ENCODE data around the gene STK11IP. TPM values are rescaled to one million over a fixed set of nuclear protein-coding genes. Genes with fewer than 3 reads are reported as not detected.

The STK11IP gene
- total RNA-seq, 3 donors from 2014 or later: 11.2 to 16.7 (median 15.7) TPM

DNA sequence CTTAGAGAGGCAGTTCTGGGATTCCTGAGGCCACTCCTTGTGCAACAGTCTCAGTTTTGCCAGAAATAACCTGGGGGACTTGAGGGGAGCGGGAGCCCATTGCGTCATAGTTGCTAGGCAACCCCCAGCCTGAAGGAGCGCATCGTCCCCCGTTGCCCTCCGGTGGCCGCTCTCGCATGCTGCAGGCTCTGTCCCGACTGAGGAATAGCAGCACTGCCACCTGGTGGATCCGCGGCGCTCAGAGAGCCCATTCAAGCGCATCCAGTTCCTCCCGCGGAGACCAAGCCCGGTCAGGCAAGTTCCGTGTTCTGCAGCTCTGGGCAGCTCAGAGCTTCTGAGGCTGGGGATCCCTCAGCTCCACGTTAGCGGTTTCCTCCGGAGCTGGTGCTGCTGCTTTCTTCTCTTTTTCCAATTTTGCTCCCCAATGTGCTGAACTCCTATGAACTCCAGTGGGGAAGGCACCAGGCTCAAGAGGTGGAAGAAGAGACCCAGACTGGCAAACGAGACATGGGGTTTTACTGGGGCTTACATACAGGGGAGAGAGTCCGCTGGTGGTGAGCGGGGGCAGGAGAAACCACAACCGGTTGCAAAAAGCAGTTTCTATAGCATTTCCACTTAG, 44.9 kb downstream of the STK11IP start:
- no peaks in the 10 kb centered on the region for H3K27me3 ChIP-seq
- intact Hi-C loops (cut with DNase I; ENCODE audit: low total_unique reads): loop anchor here (2.0 kb wide), 1 partner anchor 98 kb away; the partner anchor contains the start of gene TMEM198
- TF ChIP-seq POLR2AphosphoS5 (IDR thresholded peaks at IDR 0.05) (peak; percentile 81 to 90 (median 89)), POLR2A (IDR thresholded peaks at IDR 0.05) (no peak)
- TF ChIP-seq, protein P1, sequence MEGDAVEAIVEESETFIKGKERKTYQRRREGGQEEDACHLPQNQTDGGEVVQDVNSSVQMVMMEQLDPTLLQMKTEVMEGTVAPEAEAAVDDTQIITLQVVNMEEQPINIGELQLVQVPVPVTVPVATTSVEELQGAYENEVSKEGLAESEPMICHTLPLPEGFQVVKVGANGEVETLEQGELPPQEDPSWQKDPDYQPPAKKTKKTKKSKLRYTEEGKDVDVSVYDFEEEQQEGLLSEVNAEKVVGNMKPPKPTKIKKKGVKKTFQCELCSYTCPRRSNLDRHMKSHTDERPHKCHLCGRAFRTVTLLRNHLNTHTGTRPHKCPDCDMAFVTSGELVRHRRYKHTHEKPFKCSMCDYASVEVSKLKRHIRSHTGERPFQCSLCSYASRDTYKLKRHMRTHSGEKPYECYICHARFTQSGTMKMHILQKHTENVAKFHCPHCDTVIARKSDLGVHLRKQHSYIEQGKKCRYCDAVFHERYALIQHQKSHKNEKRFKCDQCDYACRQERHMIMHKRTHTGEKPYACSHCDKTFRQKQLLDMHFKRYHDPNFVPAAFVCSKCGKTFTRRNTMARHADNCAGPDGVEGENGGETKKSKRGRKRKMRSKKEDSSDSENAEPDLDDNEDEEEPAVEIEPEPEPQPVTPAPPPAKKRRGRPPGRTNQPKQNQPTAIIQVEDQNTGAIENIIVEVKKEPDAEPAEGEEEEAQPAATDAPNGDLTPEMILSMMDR (IDR thresholded peaks at IDR 0.05): peak; percentile 98 to 100 (median 100)
- no peaks in the 10 kb centered on the region for H3K36me3 ChIP-seq
- peaks cover 0 to 3% of the 10 kb centered on the region in 2 donors for H3K4me1 ChIP-seq
- H3K9me3 ChIP-seq: no peaks in the 10 kb centered on the region
- H3K4me3 ChIP-seq: no peak overlapping the region
- H3K27ac ChIP-seq: peak overlapping the region; percentile 50 to 71
- peak; percentile 95 to 96 for DNase-seq (ENCODE audit: low spot score in 2 of 2)

DNA sequence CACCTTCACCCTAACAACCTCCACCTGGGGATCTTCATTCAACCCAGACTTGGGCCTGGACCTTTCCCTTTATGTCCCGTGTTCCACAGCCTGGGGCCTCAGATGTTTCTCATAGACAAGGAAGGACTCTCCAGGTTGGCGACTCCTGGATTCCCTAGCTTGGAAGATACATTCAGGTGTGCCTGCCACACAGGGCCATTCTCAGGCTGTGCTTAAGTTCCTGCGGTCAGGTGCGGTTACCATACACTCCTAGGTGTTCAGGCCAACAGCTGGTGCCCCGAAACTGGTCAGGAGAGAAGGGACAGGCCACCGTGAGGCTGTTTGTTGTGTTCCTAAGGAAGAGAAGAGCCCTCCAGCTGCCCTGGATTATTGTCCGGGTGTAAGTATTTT, 45.4 kb downstream of the STK11IP start:
- Histone ChIP-seq H3K36me3 (no peaks in the 10 kb centered on the region), H3K4me3 (no peak overlapping the region), H3K27me3 (no peaks in the 10 kb centered on the region), H3K9me3 (no peaks in the 10 kb centered on the region), H3K27ac (no peak overlapping the region), H3K4me1 (peaks cover 0 to 3% of the 10 kb centered on the region in 2 donors)
- intact Hi-C loops (cut with DNase I; ENCODE audit: low total_unique reads): loop anchor here (2.0 kb wide), 1 partner anchor 98 kb away; the partner anchor contains the start of gene TMEM198
- TF ChIP-seq POLR2AphosphoS5 (IDR thresholded peaks at IDR 0.05): no peak
- TF ChIP-seq POLR2A (IDR thresholded peaks at IDR 0.05): no peak
- TF ChIP-seq, protein P1 (IDR thresholded peaks at IDR 0.05): no peak
- DNase-seq (ENCODE audit: low spot score in 2 of 2): no peak

DNA sequence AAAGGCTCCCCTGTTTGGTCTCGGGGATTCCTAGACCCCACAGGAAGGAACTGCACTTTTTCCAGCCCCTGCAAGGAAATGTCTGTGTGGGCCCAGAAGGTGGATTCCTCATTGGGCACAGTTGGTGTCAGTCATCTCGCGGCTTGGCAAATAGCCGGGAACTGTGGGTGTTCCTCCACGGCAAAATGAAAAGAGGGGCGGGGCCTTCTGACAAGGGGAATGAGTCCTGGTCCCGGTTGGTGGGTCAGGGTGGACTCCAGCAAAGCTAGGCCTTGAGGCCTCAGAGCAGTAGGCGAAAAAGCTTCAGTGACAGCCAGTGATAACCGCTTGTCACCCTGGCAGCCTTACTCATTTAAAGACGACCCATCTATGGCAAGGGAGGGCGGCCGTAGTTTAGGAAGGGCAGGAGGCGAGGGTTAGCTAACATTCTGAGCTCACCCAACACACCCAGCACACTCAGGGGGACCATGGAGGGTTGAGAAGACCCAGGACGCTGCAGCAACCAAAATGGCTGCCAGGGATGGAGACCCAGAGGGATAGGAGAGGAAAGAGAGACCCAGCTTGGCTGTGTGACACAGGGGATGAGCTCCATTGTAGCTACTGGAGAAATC, 46.2 kb downstream of the STK11IP start:
- H3K27ac ChIP-seq: no peak overlapping the region
- no peak for TF ChIP-seq POLR2AphosphoS5 (IDR thresholded peaks at IDR 0.05)
- TF ChIP-seq, protein P1 (IDR thresholded peaks at IDR 0.05): no peak
- TF ChIP-seq POLR2A (IDR thresholded peaks at IDR 0.05): no peak
- no peaks in the 10 kb centered on the region for H3K36me3 ChIP-seq
- H3K27me3 ChIP-seq: no peaks in the 10 kb centered on the region
- DNase-seq (ENCODE audit: low spot score in 2 of 2): no peak
- no peaks in the 10 kb centered on the region for H3K9me3 ChIP-seq
- peaks cover 0 to 3% of the 10 kb centered on the region in 2 donors for H3K4me1 ChIP-seq
- H3K4me3 ChIP-seq: no peak overlapping the region
- intact Hi-C loops (cut with DNase I; ENCODE audit: low total_unique reads): loop anchor here (2.0 kb wide), 1 partner anchor 99 kb away; the partner anchor contains the start of gene TMEM198

DNA sequence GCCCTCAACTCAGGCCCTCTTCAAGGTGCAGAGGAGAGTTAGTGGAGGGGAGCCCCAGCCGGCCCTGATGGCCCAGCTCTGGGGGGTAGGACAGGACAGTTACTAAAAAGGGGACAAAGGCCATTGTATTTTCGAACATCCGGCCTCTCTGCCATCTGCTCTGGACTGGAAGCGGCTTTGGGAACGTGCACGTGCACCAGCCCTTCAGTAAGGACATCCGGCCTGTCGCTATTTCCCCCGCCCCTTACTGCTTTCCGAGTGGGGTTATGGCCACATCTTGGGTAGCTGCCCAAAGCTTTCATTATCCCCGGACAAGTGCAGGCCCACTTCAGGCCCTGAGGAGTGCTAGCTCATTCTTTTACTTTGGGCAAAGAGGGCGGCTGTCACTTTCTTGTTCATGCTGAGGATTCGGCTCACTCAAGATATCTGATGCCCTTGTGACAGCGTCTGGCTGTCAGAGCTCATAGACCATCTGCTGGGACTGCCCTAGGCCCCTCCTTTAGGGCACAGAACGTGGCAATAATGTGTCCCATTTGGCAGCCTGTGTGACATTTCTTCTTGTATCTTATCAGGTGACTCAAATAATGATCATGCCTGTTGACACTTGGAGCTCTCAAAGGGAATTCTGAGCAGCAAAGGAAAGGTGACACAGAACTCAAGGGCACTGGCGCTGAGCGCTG, 47.3 kb downstream of the STK11IP start:
- H3K36me3 ChIP-seq: no peaks in the 10 kb centered on the region
- H3K9me3 ChIP-seq: no peaks in the 10 kb centered on the region
- peak overlapping the region; percentile 33 to 68 for H3K27ac ChIP-seq
- intact Hi-C loops (cut with DNase I; ENCODE audit: low total_unique reads): no loop called here
- no peaks in the 10 kb centered on the region for H3K27me3 ChIP-seq
- peaks cover 0 to 3% of the 10 kb centered on the region in 2 donors for H3K4me1 ChIP-seq
- H3K4me3 ChIP-seq: no peak overlapping the region
- no peak for DNase-seq (ENCODE audit: low spot score in 2 of 2)
- TF ChIP-seq POLR2A (IDR thresholded peaks at IDR 0.05): no peak
- TF ChIP-seq POLR2AphosphoS5 (IDR thresholded peaks at IDR 0.05): no peak
- TF ChIP-seq, protein P1 (IDR thresholded peaks at IDR 0.05): no peak
